SK-N-SH (cell line): Measurements from ENCODE around the gene ABHD16A. TPM values are rescaled to one million over a fixed set of nuclear protein-coding genes. Genes with fewer than 3 reads are reported as not detected.

ENCODE experiments used
- CTCF ChIA-PET: fragments of 300-600, 350-600 bp; formaldehyde crosslinking; extraction: SDS; loops from one replicate; lab custom pipeline; 2021; lab: Yijun Ruan, JAX
- POLR2A ChIA-PET: fragments of 350-600 bp; sonication (Branson Sonifier 250); formaldehyde crosslinking; extraction: SDS; loops from one replicate; lab custom pipeline; 2020; ENCODE audit warnings: antibody characterized with exemption, inconsistent platforms; lab: Yijun Ruan, JAX
- DNase-seq: peaks from one replicate; pipeline ENCODE4 v3.0.0; 2012
- H2AFZ ChIP-seq: fragments of 200-600 bp; sonication (generic); 2 replicates; pipeline ENCODE4 v1.8.1; 2016; ENCODE audit warnings: antibody characterized with exemption, mild to moderate bottlenecking, low read depth
- H3F3A ChIP-seq: fragments of 200-600 bp; sonication (generic); replicated peaks from 2 replicates; pipeline ENCODE3; 2016; ENCODE audit warnings: antibody characterized with exemption, mild to moderate bottlenecking; ENCODE audit not compliant: insufficient read depth
- H3K27ac ChIP-seq, 2 experiments: fragments of 200-500 bp in 1 of 2; fragments of 200-600 bp in 1 of 2; sonication (Bioruptor generic) in 1 of 2; sonication (generic), shearing (Covaris generic) in 1 of 2; 2 replicates each; pipeline versions ENCODE4 v1.5.1 to v1.6.1; 2014 to 2016; ENCODE audit warnings: low read depth in 2 of 2, inconsistent platforms in 1 of 2, low read length in 1 of 2, mild to moderate bottlenecking in 1 of 2, mixed read lengths in 1 of 2
- H3K27me3 ChIP-seq: fragments of 200-600 bp; sonication (generic), shearing (Covaris generic); 2 replicates; pipeline ENCODE4 v1.6.1; 2016; ENCODE audit warnings: mixed run types; ENCODE audit not compliant: insufficient read depth
- H3K36me3 ChIP-seq, 2 experiments: fragments of 200-500 bp in 1 of 2; fragments of 200-600 bp in 1 of 2; sonication (Bioruptor generic) in 1 of 2; sonication (generic) in 1 of 2; replicated peaks in 1 of 2; 2 replicates each; pipeline versions ENCODE3 to v1.5.1; 2014 to 2016; ENCODE audit warnings: low read length in 1 of 2, mild to moderate bottlenecking in 1 of 2; ENCODE audit not compliant: insufficient read depth in 2 of 2, control insufficient read depth in 1 of 2
- H3K4me1 ChIP-seq, 2 experiments: fragments of 200-500 bp in 1 of 2; fragments of 200-600 bp in 1 of 2; sonication (Bioruptor generic) in 1 of 2; sonication (generic), shearing (Covaris generic) in 1 of 2; 2 replicates each; pipeline versions ENCODE4 v1.5.1 to v1.6.1; 2014 to 2016; ENCODE audit warnings: low read depth in 1 of 2, low read length in 1 of 2, mixed run types in 1 of 2; ENCODE audit not compliant: insufficient read depth in 2 of 2, control insufficient read depth in 1 of 2
- H3K4me2 ChIP-seq: fragments of 200-600 bp; sonication (generic), shearing (Covaris generic); 2 replicates; pipeline ENCODE4 v1.6.1; 2017; ENCODE audit warnings: mixed run types
- H3K4me3 ChIP-seq, 2 experiments: fragments of 200-500 bp in 1 of 2; fragments of 200-600 bp in 1 of 2; sonication (Bioruptor generic) in 1 of 2; sonication (generic), shearing (Covaris generic) in 1 of 2; 2 replicates each; pipeline versions ENCODE4 v1.5.1 to v1.8.1; 2014 to 2016; ENCODE audit warnings: low read depth in 2 of 2, inconsistent platforms in 1 of 2, low read length in 1 of 2, mild to moderate bottlenecking in 1 of 2, mixed read lengths in 1 of 2, moderate library complexity in 1 of 2
- H3K79me2 ChIP-seq: fragments of 200-600 bp; sonication (generic); 2 replicates; pipeline ENCODE4 v1.8.1; 2017; ENCODE audit warnings: mild to moderate bottlenecking; ENCODE audit not compliant: insufficient read depth
- H3K9ac ChIP-seq: fragments of 200-600 bp; sonication (generic); 2 replicates; pipeline ENCODE4 v1.6.1; 2017; ENCODE audit warnings: mixed run types
- H3K9me2 ChIP-seq: fragments of 200-600 bp; sonication (generic); 2 replicates; pipeline ENCODE4 v1.6.1; 2017; ENCODE audit warnings: mixed run types
- H3K9me3 ChIP-seq: fragments of 200-600 bp; sonication (generic); 2 replicates; pipeline ENCODE4 v1.6.1; 2017; ENCODE audit warnings: mixed run types, mild to moderate bottlenecking, moderate library complexity
- H4K20me1 ChIP-seq: fragments of 200-600 bp; sonication (generic); 2 replicates; pipeline ENCODE4 v1.6.1; 2017; ENCODE audit warnings: mild to moderate bottlenecking, mixed run types; ENCODE audit not compliant: insufficient read depth
- CHD2 ChIP-seq: fragments of 150-350 bp; IDR thresholded peaks from 2 replicates; pipeline ENCODE4 v1.6.1; 2018; ENCODE audit warnings: low read length; ENCODE audit not compliant: partially characterized antibody
- ELF1 ChIP-seq: IDR thresholded peaks from 2 replicates; pipeline ENCODE4 v1.4.0; 2012
- FOSL2 ChIP-seq: IDR thresholded peaks from 2 replicates; pipeline ENCODE4 v1.4.0; 2012; ENCODE audit warnings: low read depth, mild to moderate bottlenecking, moderate library complexity, borderline replicate concordance
- GABPA ChIP-seq: IDR thresholded peaks from 2 replicates; pipeline ENCODE4 v1.4.0; 2012; ENCODE audit warnings: low read depth, mild to moderate bottlenecking
- JUND ChIP-seq: IDR thresholded peaks from 2 replicates; pipeline ENCODE4 v1.4.0; 2012
- MXI1 ChIP-seq: IDR thresholded peaks from 2 replicates; pipeline ENCODE4 v1.6.1; 2012; ENCODE audit warnings: mild to moderate bottlenecking, low read depth, low read length, improper control_type of control experiment
- NFIC ChIP-seq: IDR thresholded peaks from 2 replicates; pipeline ENCODE4 v1.4.0; 2012; ENCODE audit warnings: borderline replicate concordance
- NRF1 ChIP-seq: IDR thresholded peaks from 2 replicates; pipeline ENCODE4 v1.6.1; 2012; ENCODE audit warnings: low read depth, mild to moderate bottlenecking, low read length
- RCOR1 ChIP-seq: fragments of 150-350 bp; IDR thresholded peaks from 2 replicates; pipeline ENCODE4 v1.6.1; 2017; ENCODE audit warnings: antibody characterized with exemption, low read length
- SIN3A ChIP-seq: IDR thresholded peaks from 2 replicates; pipeline ENCODE4 v1.6.1; 2012; ENCODE audit warnings: low read depth, mild to moderate bottlenecking, low read length, moderate library complexity, borderline replicate concordance
- SMC3 ChIP-seq: IDR thresholded peaks from 2 replicates; pipeline ENCODE4 v1.6.1; 2012; ENCODE audit warnings: low read depth, low read length, improper control_type of control experiment
- TAF1 ChIP-seq: IDR thresholded peaks from 2 replicates; pipeline ENCODE4 v1.6.1; 2012; ENCODE audit warnings: low read depth, mild to moderate bottlenecking, low read length, moderate library complexity, borderline replicate concordance
- TEAD4 ChIP-seq: IDR thresholded peaks from 2 replicates; pipeline ENCODE4 v1.4.0; 2012; ENCODE audit warnings: mild to moderate bottlenecking, borderline replicate concordance; ENCODE audit not compliant: insufficient read depth
- YY1 ChIP-seq: IDR thresholded peaks from 2 replicates; pipeline ENCODE4 v1.4.0; 2012; ENCODE audit warnings: low read depth, mild to moderate bottlenecking
- WGBS: methylation state at CpG from one replicate; pipeline ENCODE4 v1.1.6; 2017; ENCODE audit warnings: low lambda C conversion rate; 5-methylcytosine and 5-hydroxymethylcytosine counted together
- polyA plus RNA-seq, 3 experiments: library from polyadenylated mRNA; depleted of rRNA; stranded (reverse); fragments of >200 nt; gene quantifications; 2 replicates each; pipeline ENCODE4 v1.2.3, GENCODE V29; 2012
- TF ChIP-seq, protein P1 (sequence below): fragments of 150-350 bp; IDR thresholded peaks from 2 replicates; pipeline ENCODE4 v1.6.1; 2017; ENCODE audit warnings: antibody characterized with exemption, low read length, low read depth, borderline replicate concordance
- TF ChIP-seq, protein P2 (sequence below): IDR thresholded peaks from 2 replicates; pipeline ENCODE4 v1.4.0; 2012; ENCODE audit warnings: low read depth, borderline replicate concordance
- TF ChIP-seq, protein P3 (sequence below): IDR thresholded peaks from 2 replicates; pipeline ENCODE4; 2012
- TF ChIP-seq, protein P4 (sequence below): IDR thresholded peaks from 2 replicates; pipeline ENCODE4 v1.4.0; 2012; ENCODE audit warnings: low read depth
- TF ChIP-seq, protein P5 (sequence below): IDR thresholded peaks from 2 replicates; pipeline ENCODE4 v1.6.1; 2012; ENCODE audit warnings: mild to moderate bottlenecking, low read depth, low read length, moderate library complexity
- TF ChIP-seq, protein P6 (sequence below): fragments of 200-600 bp; sonication (generic); IDR thresholded peaks from 2 replicates; pipeline ENCODE4 v1.6.1; 2017; ENCODE audit warnings: antibody characterized with exemption, mild to moderate bottlenecking, moderate library complexity

Gene ABHD16A
- polyA plus RNA-seq, 1 of the 3 experiments (the other 2 are of a cell fraction): 49.3 TPM

DNA sequence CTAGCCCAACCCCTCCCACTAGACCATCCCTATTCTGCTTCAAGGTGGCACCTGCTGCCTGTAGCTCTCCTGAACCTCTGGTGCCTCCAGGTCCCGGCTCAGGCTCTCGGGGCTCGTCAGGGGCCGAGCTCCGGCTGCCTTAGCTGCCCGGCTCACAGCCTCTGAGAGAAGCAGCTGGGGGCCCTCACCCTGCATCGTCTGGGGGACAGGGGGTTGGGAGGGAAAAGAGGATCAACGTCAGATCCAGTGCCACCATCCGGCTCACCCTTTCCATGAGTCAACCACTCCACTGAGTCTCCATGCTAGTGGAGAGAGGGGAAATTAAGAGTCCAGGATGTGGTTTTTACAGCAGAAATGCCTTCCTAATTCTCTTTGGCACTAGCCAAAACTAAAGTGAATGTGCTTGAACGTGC lies 63.7 kb downstream of the ABHD16A start:
- H3K4me2 ChIP-seq: no peak overlapping the region
- H3K9me2 ChIP-seq: no peaks in the 10 kb centered on the region
- H3K27ac ChIP-seq: peak overlapping the region in 1 of 2 experiments; percentile 65; a peak in 2 of 4 replicates
- no peak overlapping the region for H2AFZ ChIP-seq
- H3K9ac ChIP-seq: no peak overlapping the region; the same call in 1 of the 2 replicates
- no peak overlapping the region for H3K4me3 ChIP-seq
- H3K27me3 ChIP-seq: no peaks in the 10 kb centered on the region
- ChIA-PET POLR2A (interaction anchor here (1.0 to 2.4 kb wide), 7 partner anchors 10 to 25 kb away, joined by 3 to 10 read pairs (median 5); partner anchors contain the start of gene GPANK1), CTCF (no interaction called here)
- H3K79me2 ChIP-seq: no peaks in the 10 kb centered on the region
- no peaks in the 10 kb centered on the region for H4K20me1 ChIP-seq
- no peak for DNase-seq
- TF ChIP-seq, protein P1, sequence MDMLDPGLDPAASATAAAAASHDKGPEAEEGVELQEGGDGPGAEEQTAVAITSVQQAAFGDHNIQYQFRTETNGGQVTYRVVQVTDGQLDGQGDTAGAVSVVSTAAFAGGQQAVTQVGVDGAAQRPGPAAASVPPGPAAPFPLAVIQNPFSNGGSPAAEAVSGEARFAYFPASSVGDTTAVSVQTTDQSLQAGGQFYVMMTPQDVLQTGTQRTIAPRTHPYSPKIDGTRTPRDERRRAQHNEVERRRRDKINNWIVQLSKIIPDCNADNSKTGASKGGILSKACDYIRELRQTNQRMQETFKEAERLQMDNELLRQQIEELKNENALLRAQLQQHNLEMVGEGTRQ: no peak
- TF ChIP-seq YY1 (no peak), CHD2 (no peak), GABPA (no peak), JUND (no peak), FOSL2 (no peak), NFIC (no peak), SIN3A (no peak), NRF1 (no peak), SMC3 (no peak), RCOR1 (no peak), TEAD4 (no peak), ELF1 (no peak), MXI1 (no peak), TAF1 (no peak)
- TF ChIP-seq, protein P2, sequence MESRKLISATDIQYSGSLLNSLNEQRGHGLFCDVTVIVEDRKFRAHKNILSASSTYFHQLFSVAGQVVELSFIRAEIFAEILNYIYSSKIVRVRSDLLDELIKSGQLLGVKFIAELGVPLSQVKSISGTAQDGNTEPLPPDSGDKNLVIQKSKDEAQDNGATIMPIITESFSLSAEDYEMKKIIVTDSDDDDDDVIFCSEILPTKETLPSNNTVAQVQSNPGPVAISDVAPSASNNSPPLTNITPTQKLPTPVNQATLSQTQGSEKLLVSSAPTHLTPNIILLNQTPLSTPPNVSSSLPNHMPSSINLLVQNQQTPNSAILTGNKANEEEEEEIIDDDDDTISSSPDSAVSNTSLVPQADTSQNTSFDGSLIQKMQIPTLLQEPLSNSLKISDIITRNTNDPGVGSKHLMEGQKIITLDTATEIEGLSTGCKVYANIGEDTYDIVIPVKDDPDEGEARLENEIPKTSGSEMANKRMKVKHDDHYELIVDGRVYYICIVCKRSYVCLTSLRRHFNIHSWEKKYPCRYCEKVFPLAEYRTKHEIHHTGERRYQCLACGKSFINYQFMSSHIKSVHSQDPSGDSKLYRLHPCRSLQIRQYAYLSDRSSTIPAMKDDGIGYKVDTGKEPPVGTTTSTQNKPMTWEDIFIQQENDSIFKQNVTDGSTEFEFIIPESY: no peak
- TF ChIP-seq, protein P3, sequence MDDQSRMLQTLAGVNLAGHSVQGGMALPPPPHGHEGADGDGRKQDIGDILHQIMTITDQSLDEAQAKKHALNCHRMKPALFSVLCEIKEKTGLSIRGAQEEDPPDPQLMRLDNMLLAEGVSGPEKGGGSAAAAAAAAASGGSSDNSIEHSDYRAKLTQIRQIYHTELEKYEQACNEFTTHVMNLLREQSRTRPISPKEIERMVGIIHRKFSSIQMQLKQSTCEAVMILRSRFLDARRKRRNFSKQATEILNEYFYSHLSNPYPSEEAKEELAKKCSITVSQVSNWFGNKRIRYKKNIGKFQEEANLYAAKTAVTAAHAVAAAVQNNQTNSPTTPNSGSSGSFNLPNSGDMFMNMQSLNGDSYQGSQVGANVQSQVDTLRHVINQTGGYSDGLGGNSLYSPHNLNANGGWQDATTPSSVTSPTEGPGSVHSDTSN: no peak
- TF ChIP-seq, protein P4, sequence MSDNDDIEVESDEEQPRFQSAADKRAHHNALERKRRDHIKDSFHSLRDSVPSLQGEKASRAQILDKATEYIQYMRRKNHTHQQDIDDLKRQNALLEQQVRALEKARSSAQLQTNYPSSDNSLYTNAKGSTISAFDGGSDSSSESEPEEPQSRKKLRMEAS: no peak
- TF ChIP-seq, protein P5, sequence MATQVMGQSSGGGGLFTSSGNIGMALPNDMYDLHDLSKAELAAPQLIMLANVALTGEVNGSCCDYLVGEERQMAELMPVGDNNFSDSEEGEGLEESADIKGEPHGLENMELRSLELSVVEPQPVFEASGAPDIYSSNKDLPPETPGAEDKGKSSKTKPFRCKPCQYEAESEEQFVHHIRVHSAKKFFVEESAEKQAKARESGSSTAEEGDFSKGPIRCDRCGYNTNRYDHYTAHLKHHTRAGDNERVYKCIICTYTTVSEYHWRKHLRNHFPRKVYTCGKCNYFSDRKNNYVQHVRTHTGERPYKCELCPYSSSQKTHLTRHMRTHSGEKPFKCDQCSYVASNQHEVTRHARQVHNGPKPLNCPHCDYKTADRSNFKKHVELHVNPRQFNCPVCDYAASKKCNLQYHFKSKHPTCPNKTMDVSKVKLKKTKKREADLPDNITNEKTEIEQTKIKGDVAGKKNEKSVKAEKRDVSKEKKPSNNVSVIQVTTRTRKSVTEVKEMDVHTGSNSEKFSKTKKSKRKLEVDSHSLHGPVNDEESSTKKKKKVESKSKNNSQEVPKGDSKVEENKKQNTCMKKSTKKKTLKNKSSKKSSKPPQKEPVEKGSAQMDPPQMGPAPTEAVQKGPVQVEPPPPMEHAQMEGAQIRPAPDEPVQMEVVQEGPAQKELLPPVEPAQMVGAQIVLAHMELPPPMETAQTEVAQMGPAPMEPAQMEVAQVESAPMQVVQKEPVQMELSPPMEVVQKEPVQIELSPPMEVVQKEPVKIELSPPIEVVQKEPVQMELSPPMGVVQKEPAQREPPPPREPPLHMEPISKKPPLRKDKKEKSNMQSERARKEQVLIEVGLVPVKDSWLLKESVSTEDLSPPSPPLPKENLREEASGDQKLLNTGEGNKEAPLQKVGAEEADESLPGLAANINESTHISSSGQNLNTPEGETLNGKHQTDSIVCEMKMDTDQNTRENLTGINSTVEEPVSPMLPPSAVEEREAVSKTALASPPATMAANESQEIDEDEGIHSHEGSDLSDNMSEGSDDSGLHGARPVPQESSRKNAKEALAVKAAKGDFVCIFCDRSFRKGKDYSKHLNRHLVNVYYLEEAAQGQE: no peak
- TF ChIP-seq, protein P6, sequence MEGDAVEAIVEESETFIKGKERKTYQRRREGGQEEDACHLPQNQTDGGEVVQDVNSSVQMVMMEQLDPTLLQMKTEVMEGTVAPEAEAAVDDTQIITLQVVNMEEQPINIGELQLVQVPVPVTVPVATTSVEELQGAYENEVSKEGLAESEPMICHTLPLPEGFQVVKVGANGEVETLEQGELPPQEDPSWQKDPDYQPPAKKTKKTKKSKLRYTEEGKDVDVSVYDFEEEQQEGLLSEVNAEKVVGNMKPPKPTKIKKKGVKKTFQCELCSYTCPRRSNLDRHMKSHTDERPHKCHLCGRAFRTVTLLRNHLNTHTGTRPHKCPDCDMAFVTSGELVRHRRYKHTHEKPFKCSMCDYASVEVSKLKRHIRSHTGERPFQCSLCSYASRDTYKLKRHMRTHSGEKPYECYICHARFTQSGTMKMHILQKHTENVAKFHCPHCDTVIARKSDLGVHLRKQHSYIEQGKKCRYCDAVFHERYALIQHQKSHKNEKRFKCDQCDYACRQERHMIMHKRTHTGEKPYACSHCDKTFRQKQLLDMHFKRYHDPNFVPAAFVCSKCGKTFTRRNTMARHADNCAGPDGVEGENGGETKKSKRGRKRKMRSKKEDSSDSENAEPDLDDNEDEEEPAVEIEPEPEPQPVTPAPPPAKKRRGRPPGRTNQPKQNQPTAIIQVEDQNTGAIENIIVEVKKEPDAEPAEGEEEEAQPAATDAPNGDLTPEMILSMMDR: no peak
- H3K9me3 ChIP-seq: no peaks in the 10 kb centered on the region
- no peaks in the 10 kb centered on the region for H3K4me1 ChIP-seq
- WGBS: 75% methylated on average over 9 of the region's 10 CpGs
- H3F3A ChIP-seq: peaks cover 56% of the 10 kb centered on the region
- H3K36me3 ChIP-seq: peaks cover 25 to 88% of the 10 kb centered on the region in 2 experiments
